H1 (cell line): ENCODE results near the gene UGGT2. TPM values are rescaled to one million over a fixed set of nuclear protein-coding genes. Genes with fewer than 3 reads are reported as not detected.

Experiments
- CTCF ChIA-PET: fragments of 300-600 bp; sonication (Branson Sonifier 250); formaldehyde crosslinking; loops from one replicate; lab custom pipeline; 2021; ENCODE audit not compliant: partially characterized antibody; lab: Charles Lee
- POLR2A ChIA-PET: fragments of 300-600 bp; sonication (Branson Sonifier 250); formaldehyde crosslinking; loops from one replicate; lab custom pipeline; 2021; ENCODE audit warnings: inconsistent platforms; ENCODE audit not compliant: partially characterized antibody; lab: Charles Lee
- DNase-seq, 2 experiments: peaks; one replicate each; pipeline versions ENCODE4 v3.0.0 to v3.0.0-alpha.2; 2010 to 2022; ENCODE audit warnings: low spot score in 2 of 2, low read depth in 1 of 2, mixed read lengths in 1 of 2
- FAIRE-seq: peaks from 2 replicates; lab custom pipeline; 2011; peaks lifted over from hg19 to GRCh38; lab: Jason Lieb, UNC
- H2AFZ ChIP-seq: 2 replicates; pipeline ENCODE4 v1.8.1; 2012; ENCODE audit warnings: low read length, inconsistent platforms
- H2AK5ac ChIP-seq: 2 replicates; pipeline ENCODE4 v1.6.1; 2013; ENCODE audit warnings: low read depth, low read length
- H2BK120ac ChIP-seq: replicated peaks from 2 replicates; pipeline ENCODE3; 2013; ENCODE audit warnings: low read depth, low read length, inconsistent platforms
- H2BK12ac ChIP-seq: 2 replicates; pipeline ENCODE4 v1.6.1; 2013; ENCODE audit warnings: low read depth, low read length
- H2BK15ac ChIP-seq: 2 replicates; pipeline ENCODE4 v1.6.1; 2013; ENCODE audit warnings: low read length
- H2BK20ac ChIP-seq: 2 replicates; pipeline ENCODE4 v1.6.1; 2013; ENCODE audit warnings: low read length
- H2BK5ac ChIP-seq: 2 replicates; pipeline ENCODE4 v1.6.1; 2013; ENCODE audit warnings: low read depth, low read length
- H3K14ac ChIP-seq: 2 replicates; pipeline ENCODE4 v1.6.1; 2013; ENCODE audit warnings: inconsistent platforms; ENCODE audit not compliant: insufficient read length
- H3K18ac ChIP-seq: 2 replicates; pipeline ENCODE4 v1.6.1; 2013; ENCODE audit warnings: low read length; ENCODE audit errors: extremely low read depth
- H3K23ac ChIP-seq: 2 replicates; pipeline ENCODE4 v1.6.1; 2013; ENCODE audit warnings: inconsistent platforms; ENCODE audit not compliant: insufficient read length
- H3K23me2 ChIP-seq: 2 replicates; pipeline ENCODE4 v1.6.1; 2013; ENCODE audit warnings: low read depth, low read length
- H3K27ac ChIP-seq: 2 replicates; pipeline ENCODE4 v1.6.1; 2011; ENCODE audit warnings: low read depth, low read length, inconsistent platforms
- H3K27me3 ChIP-seq, 4 experiments: replicated peaks in 1 of 4; 1 replicate in 1 of 4; 2 replicates in 3 of 4; pipeline versions ENCODE4 v1.6.1 to v1.8.1; 2011 to 2013; ENCODE audit warnings: low read length in 3 of 4, mild to moderate bottlenecking in 3 of 4, inconsistent platforms in 2 of 4, mixed read lengths in 2 of 4, moderate library complexity in 1 of 4; ENCODE audit not compliant: control insufficient read depth in 3 of 4, insufficient read depth in 3 of 4; ENCODE audit errors: extremely low read depth in 1 of 4
- H3K36me3 ChIP-seq, 4 experiments: 2 replicates each; pipeline versions ENCODE4 v1.6.1 to v1.8.1; 2011 to 2013; ENCODE audit warnings: mild to moderate bottlenecking in 4 of 4, low read length in 3 of 4, moderate library complexity in 2 of 4, control low read depth in 1 of 4, inconsistent platforms in 1 of 4; ENCODE audit not compliant: insufficient read depth in 4 of 4, control insufficient read depth in 2 of 4
- H3K4ac ChIP-seq: replicated peaks from 2 replicates; pipeline ENCODE3; 2013; ENCODE audit warnings: low read length, low read depth, mixed read lengths, inconsistent platforms; ENCODE audit not compliant: insufficient read length
- H3K4me1 ChIP-seq, 4 experiments: replicated peaks in 1 of 4; 1 replicate in 1 of 4; 2 replicates in 3 of 4; pipeline versions ENCODE4 v1.6.1 to v1.8.1; 2011 to 2013; ENCODE audit warnings: low read length in 3 of 4, inconsistent platforms in 2 of 4, mixed read lengths in 1 of 4; ENCODE audit not compliant: insufficient read depth in 4 of 4, control insufficient read depth in 3 of 4
- H3K4me2 ChIP-seq, 2 experiments: 2 replicates each; pipeline versions ENCODE4 v1.6.1 to v1.8.1; 2011 to 2013; ENCODE audit warnings: low read depth in 2 of 2, low read length in 2 of 2, control low read depth in 1 of 2, inconsistent platforms in 1 of 2, mild to moderate bottlenecking in 1 of 2; ENCODE audit not compliant: insufficient read depth in 1 of 2
- H3K4me3 ChIP-seq, 4 experiments: fragments of 200-600, 300-600 bp in 1 of 4; sonication (generic), shearing (Covaris generic), sonication (Bioruptor Twin) in 1 of 4; 2 replicates each; pipeline versions ENCODE4 v1.5.1 to v1.8.1; 2011 to 2016; ENCODE audit warnings: low read length in 4 of 4, low read depth in 3 of 4, control low read depth in 2 of 4, inconsistent platforms in 2 of 4, mild to moderate bottlenecking in 2 of 4, mixed read lengths in 1 of 4, moderate library complexity in 1 of 4; ENCODE audit not compliant: insufficient read depth in 2 of 4; ENCODE audit errors: extremely low read depth in 1 of 4
- H3K56ac ChIP-seq: replicated peaks from 2 replicates; pipeline ENCODE3; 2013; ENCODE audit warnings: low read depth, mild to moderate bottlenecking, mixed read lengths, low read length, inconsistent platforms; ENCODE audit not compliant: insufficient read length
- H3K79me1 ChIP-seq: 2 replicates; pipeline ENCODE4 v1.6.1; 2013; ENCODE audit warnings: low read depth, low read length, control low read depth
- H3K79me2 ChIP-seq, 2 experiments: 2 replicates each; pipeline versions ENCODE4 v1.6.1 to v1.8.1; 2012 to 2013; ENCODE audit warnings: low read length in 2 of 2, mild to moderate bottlenecking in 2 of 2, inconsistent platforms in 1 of 2; ENCODE audit not compliant: insufficient read depth in 2 of 2, control insufficient read depth in 1 of 2
- H3K9ac ChIP-seq, 4 experiments: replicated peaks in 1 of 4; 1 replicate in 1 of 4; 2 replicates in 3 of 4; pipeline versions ENCODE4 v1.6.1 to v1.8.1; 2011 to 2013; ENCODE audit warnings: low read depth in 3 of 4, low read length in 3 of 4, control low read depth in 2 of 4, mild to moderate bottlenecking in 2 of 4, moderate library complexity in 2 of 4, inconsistent platforms in 1 of 4; ENCODE audit errors: extremely low read depth in 1 of 4
- H3K9me3 ChIP-seq, 2 experiments: 2 replicates each; pipeline versions ENCODE4 v1.6.1 to v1.8.1; 2012 to 2013; ENCODE audit warnings: mild to moderate bottlenecking in 2 of 2, moderate library complexity in 2 of 2, control low read depth in 1 of 2, inconsistent platforms in 1 of 2, low read depth in 1 of 2, low read length in 1 of 2, mixed read lengths in 1 of 2; ENCODE audit not compliant: insufficient read depth in 2 of 2
- H4K20me1 ChIP-seq, 2 experiments: replicated peaks in 1 of 2; 2 replicates each; pipeline versions ENCODE3 to v1.8.1; 2011 to 2013; ENCODE audit warnings: inconsistent platforms in 2 of 2, low read length in 2 of 2, mild to moderate bottlenecking in 1 of 2; ENCODE audit not compliant: insufficient read depth in 2 of 2, control insufficient read depth in 1 of 2
- H4K5ac ChIP-seq: 2 replicates; pipeline ENCODE4 v1.6.1; 2013; ENCODE audit warnings: low read length, low read depth, mixed read lengths, inconsistent platforms; ENCODE audit not compliant: insufficient read length
- H4K8ac ChIP-seq: 2 replicates; pipeline ENCODE4 v1.8.0; 2013; ENCODE audit warnings: mild to moderate bottlenecking, moderate library complexity, low read length, inconsistent platforms; ENCODE audit not compliant: insufficient read depth; ENCODE audit errors: extremely low read depth
- H4K91ac ChIP-seq: replicated peaks from 2 replicates; pipeline ENCODE3; 2013; ENCODE audit warnings: low read length, mixed read lengths, inconsistent platforms; ENCODE audit not compliant: insufficient read length
- ATF3 ChIP-seq: IDR thresholded peaks from 2 replicates; pipeline ENCODE4 v1.6.1; 2011; ENCODE audit warnings: low read depth, mild to moderate bottlenecking, low read length; ENCODE audit not compliant: insufficient read depth
- CHD1 ChIP-seq: IDR thresholded peaks from 2 replicates; pipeline ENCODE4 v1.6.1; 2012; ENCODE audit warnings: low read depth, low read length, improper control_type of control experiment
- CTBP2 ChIP-seq: IDR thresholded peaks from 2 replicates; pipeline ENCODE4 v1.7.0; 2011; ENCODE audit warnings: borderline replicate concordance, mild to moderate bottlenecking, moderate library complexity, mixed read lengths, low read length; ENCODE audit not compliant: insufficient read depth, insufficient read length
- CTCF ChIP-seq, 3 experiments: IDR thresholded peaks; 1 replicate in 2 of 3; 2 replicates in 1 of 3; pipeline versions ENCODE4 v1.5.1 to v1.6.1; 2011; ENCODE audit warnings: low read length in 3 of 3, mild to moderate bottlenecking in 3 of 3, inconsistent platforms in 2 of 3, low read depth in 1 of 3, moderate library complexity in 1 of 3; ENCODE audit not compliant: insufficient read depth in 1 of 3; ENCODE audit errors: control extremely low read depth in 1 of 3
- EGR1 ChIP-seq: IDR thresholded peaks from 2 replicates; pipeline ENCODE4 v1.6.1; 2011; ENCODE audit warnings: low read depth, low read length, borderline replicate concordance
- NANOG ChIP-seq: IDR thresholded peaks from 2 replicates; pipeline ENCODE4 v1.6.1; 2011; ENCODE audit warnings: low read length, low read depth, mild to moderate bottlenecking, inconsistent platforms; ENCODE audit not compliant: insufficient read depth, poor library complexity, severe bottlenecking
- RFX5 ChIP-seq: IDR thresholded peaks from 2 replicates; pipeline ENCODE4 v1.6.1; 2011; ENCODE audit warnings: low read depth, low read length, improper control_type of control experiment, borderline replicate concordance
- USF2 ChIP-seq: IDR thresholded peaks from 2 replicates; pipeline ENCODE4 v1.6.1; 2011; ENCODE audit warnings: low read length, improper control_type of control experiment
- ZNF274 ChIP-seq: IDR thresholded peaks from 2 replicates; pipeline ENCODE4 v1.7.0; 2012; ENCODE audit warnings: low read length, borderline replicate concordance; ENCODE audit errors: extremely low read depth
- WGBS, 2 experiments: shearing (Covaris generic) in 1 of 2; methylation state at CpG; one replicate each; pipeline versions ENCODE4 v1.1.6 to v1.1.7; 2013 to 2015; ENCODE audit warnings: low lambda C conversion rate in 2 of 2, mixed read lengths in 2 of 2, inconsistent platforms in 1 of 2, low coverage in 1 of 2, missing lambda C conversion rate in 1 of 2; ENCODE audit not compliant: insufficient replicate concordance in 2 of 2, insufficient coverage in 1 of 2, insufficient read length in 1 of 2; ENCODE audit errors: extremely low coverage in 1 of 2, missing lambda C conversion rate in 1 of 2; 5-methylcytosine and 5-hydroxymethylcytosine counted together
- polyA plus RNA-seq, 7 experiments: library from polyadenylated mRNA; depleted of rRNA in 3 of 7; stranded (reverse) in 5 of 7; unstranded in 2 of 7; fragments of >200 nt in 5 of 7; fragments of 200-250 nt in 2 of 7; gene quantifications; 1 replicate in 5 of 7; 2 replicates in 1 of 7; 4 replicates in 1 of 7; pipeline versions ENCODE4 v1.2.1 to v1.2.3, GENCODE V29; 2011 to 2013; ENCODE audit warnings: missing spikeins in 2 of 7, mixed read lengths in 2 of 7
- total RNA-seq: library from RNA; stranded (reverse); fragmentation: NEBNext Ultra II Directional; extraction: Animal tissue kit (Norgen Biotek cat#: 25700); gene quantifications from 2 replicates; pipeline ENCODE4 v1.2.1, GENCODE V29; 2021

UGGT2 gene
- total and polyA plus RNA-seq, 2 of the 8 experiments (the other 6 are each of a cell fraction or from before 2014, with no cell fraction given), result 5.9 to 25.1 TPM

GRCh38 chr13:95914991-95915501, 138.2 kb downstream of the UGGT2 start:
- Histone ChIP-seq H3K79me1 (no peaks in the 10 kb centered on the region), H4K5ac (no peak overlapping the region), H3K9ac (no peak overlapping the region), H3K18ac (no peak overlapping the region), H3K14ac (no peak overlapping the region), H3K9me3 (no peaks in the 10 kb centered on the region), H3K4ac (no peak overlapping the region), H2BK20ac (no peak overlapping the region), H3K27ac (no peak overlapping the region), H3K23me2 (no peaks in the 10 kb centered on the region), H3K36me3 (no peaks in the 10 kb centered on the region), H2AFZ (no peak overlapping the region), H3K79me2 (no peaks in the 10 kb centered on the region), H2BK12ac (no peak overlapping the region), H2BK15ac (no peak overlapping the region), H2AK5ac (no peak overlapping the region), H2BK120ac (no peak overlapping the region), H4K91ac (no peak overlapping the region), H2BK5ac (no peak overlapping the region), H4K8ac (no peak overlapping the region), H3K4me1 (no peaks in the 10 kb centered on the region), H3K56ac (no peak overlapping the region), H3K4me3 (no peak overlapping the region), H3K4me2 (no peak overlapping the region), H3K23ac (no peak overlapping the region), H4K20me1 (no peaks in the 10 kb centered on the region), H3K27me3 (no peaks in the 10 kb centered on the region)
- POLR2A ChIA-PET, result no interaction called here
- 90% methylated on average over 2 of the region's 2 CpGs; no CpG with 5 or more reads in 1 of the 2 experiments for WGBS, 2 experiments
- CTCF ChIA-PET, result interaction anchor here (0.6 kb wide), 1 partner anchor 1042 kb away, joined by 3 read pairs; no protein-coding TSS in a partner anchor
- no peak for FAIRE-seq
- DNase-seq, result no peak
- no peak for TF ChIP-seq ATF3
- TF ChIP-seq CHD1, result no peak
- TF ChIP-seq RFX5, result no peak
- no peak for TF ChIP-seq EGR1
- TF ChIP-seq ZNF274, result no peak
- no peak for TF ChIP-seq USF2
- no peak for TF ChIP-seq CTBP2
- TF ChIP-seq NANOG, result no peak
- no peak for TF ChIP-seq CTCF (IDR thresholded peaks at IDR 0.05; ENCODE audit: control extremely low read depth in 1 of 3, insufficient read depth in 1 of 3, low read depth in 1 of 3, low read length in 3 of 3)
